ENCODE results near the gene NID2. TPM values are rescaled to one million over a fixed set of nuclear protein-coding genes. Genes with fewer than 3 reads are reported as not detected.

NID2 gene
- total RNA-seq, 1 experiment from 2014 or later, result 3.1 TPM

- Histone ChIP-seq H3K27ac (ENCODE audit: low read length) (no peak overlapping the region), H3K9me3 (ENCODE audit: low read length) (no peaks in the 10 kb centered on the region), H3K9ac (ENCODE audit: low read length) (no peak overlapping the region), H3K27me3 (ENCODE audit: low read length) (no peaks in the 10 kb centered on the region), H3K4me3 (ENCODE audit: low read length) (no peak overlapping the region), H2AFZ (ENCODE audit: low read length) (no peak overlapping the region), H3K4me1 (ENCODE audit: insufficient read depth, low read length) (no peaks in the 10 kb centered on the region), H3K9me2 (replicated peaks; ENCODE audit: low read length) (no peaks in the 10 kb centered on the region), H3K4me2 (ENCODE audit: low read length) (no peak overlapping the region), H3K36me3 (ENCODE audit: low read depth, low read length) (no peaks in the 10 kb centered on the region), H3F3A (ENCODE audit: low read length, unreplicated experiment) (no peaks in the 10 kb centered on the region), H4K20me1 (ENCODE audit: low read length) (no peaks in the 10 kb centered on the region), H3K79me2 (ENCODE audit: low read length) (no peaks in the 10 kb centered on the region)
- intact Hi-C loops (cut with micrococcal nuclease), result loop anchor here (10.0 kb wide), 1 partner anchor 322 kb away; the partner anchor contains the start of gene FRMD6
- CTCF ChIA-PET, result no interaction called here
- ATAC-seq, result no peak
- TF ChIP-seq EZH2phosphoT487 (IDR thresholded peaks at IDR 0.05; ENCODE audit: borderline replicate concordance, low read length) (no peak), EZH2 (IDR thresholded peaks at IDR 0.05; ENCODE audit: low read length, unreplicated experiment) (no peak), CTCF (conservative IDR thresholded peaks at IDR 0.05; ENCODE audit: low read depth, low read length) (no peak)
- DNase-seq, result no peak
- no TSS peak for BruUV-seq (replicated peaks)
- POLR2A ChIA-PET (ENCODE audit: unreplicated experiment), result no interaction called here
Measured at GRCh38 chr14:51977075-51977474, 91.8 kb downstream of the NID2 start.

DNA sequence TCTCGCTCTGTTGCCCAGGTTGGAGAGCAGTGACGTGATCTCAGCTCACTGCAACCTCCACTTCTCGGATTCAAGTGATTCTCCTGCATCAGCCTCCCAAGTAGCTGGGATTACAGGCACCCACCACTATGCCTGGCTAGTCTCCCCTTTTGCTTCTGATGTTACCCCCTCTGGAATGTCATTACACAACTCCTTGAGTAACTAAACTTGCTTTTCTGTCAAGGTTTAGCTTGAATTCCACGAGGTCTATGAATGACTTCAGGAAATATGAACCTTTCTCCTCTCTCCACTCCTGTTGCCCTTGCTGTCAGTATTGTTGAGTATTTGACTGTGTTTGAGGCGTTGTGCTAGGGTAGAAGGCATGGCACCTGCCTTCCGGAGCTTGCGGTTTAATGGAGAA is 96.3 kb downstream of the NID2 start:
- Histone ChIP-seq H3K9ac (ENCODE audit: low read length) (no peak overlapping the region), H3K9me2 (replicated peaks; ENCODE audit: low read length) (no peaks in the 10 kb centered on the region), H2AFZ (ENCODE audit: low read length) (no peak overlapping the region), H4K20me1 (ENCODE audit: low read length) (no peaks in the 10 kb centered on the region), H3F3A (ENCODE audit: low read length, unreplicated experiment) (no peaks in the 10 kb centered on the region), H3K4me2 (ENCODE audit: low read length) (no peak overlapping the region), H3K27me3 (ENCODE audit: low read length) (no peaks in the 10 kb centered on the region), H3K36me3 (ENCODE audit: low read depth, low read length) (no peaks in the 10 kb centered on the region), H3K27ac (ENCODE audit: low read length) (no peak overlapping the region), H3K4me1 (ENCODE audit: insufficient read depth, low read length) (no peaks in the 10 kb centered on the region), H3K9me3 (ENCODE audit: low read length) (no peaks in the 10 kb centered on the region), H3K4me3 (ENCODE audit: low read length) (no peak overlapping the region), H3K79me2 (ENCODE audit: low read length) (no peaks in the 10 kb centered on the region)
- no peak for TF ChIP-seq EZH2phosphoT487 (IDR thresholded peaks at IDR 0.05; ENCODE audit: borderline replicate concordance, low read length)
- no peak for TF ChIP-seq EZH2 (IDR thresholded peaks at IDR 0.05; ENCODE audit: low read length, unreplicated experiment)
- TF ChIP-seq CTCF (conservative IDR thresholded peaks at IDR 0.05; ENCODE audit: low read depth, low read length), result no peak
- CTCF ChIA-PET, result no interaction called here
- ATAC-seq (no peak), DNase-seq (no peak)
- POLR2A ChIA-PET (ENCODE audit: unreplicated experiment), result no interaction called here
- intact Hi-C loops (cut with micrococcal nuclease), result loop anchor here (10.0 kb wide), 1 partner anchor 318 kb away; the partner anchor contains the start of gene FRMD6
- no TSS peak for BruUV-seq (replicated peaks)

GRCh38 chr14:51969852-51970540 is 98.9 kb downstream of the NID2 start:
- H3K27me3 ChIP-seq (ENCODE audit: low read length), result no peaks in the 10 kb centered on the region
- no peaks in the 10 kb centered on the region for H3F3A ChIP-seq (ENCODE audit: low read length, unreplicated experiment)
- ChIA-PET POLR2A (ENCODE audit: unreplicated experiment) (interaction anchor here (0.6 kb wide), 1 partner anchor 231 kb away, joined by 3 read pairs; no protein-coding TSS in a partner anchor), CTCF (no interaction called here)
- no peak overlapping the region for H3K9ac ChIP-seq (ENCODE audit: low read length)
- no peak overlapping the region for H3K4me3 ChIP-seq (ENCODE audit: low read length)
- TF ChIP-seq EZH2phosphoT487 (IDR thresholded peaks at IDR 0.05; ENCODE audit: borderline replicate concordance, low read length), result no peak
- no peak for TF ChIP-seq CTCF (conservative IDR thresholded peaks at IDR 0.05; ENCODE audit: low read depth, low read length)
- no peak for TF ChIP-seq EZH2 (IDR thresholded peaks at IDR 0.05; ENCODE audit: low read length, unreplicated experiment)
- no peaks in the 10 kb centered on the region for H3K9me2 ChIP-seq (replicated peaks; ENCODE audit: low read length)
- no peaks in the 10 kb centered on the region for H3K9me3 ChIP-seq (ENCODE audit: low read length)
- H3K4me1 ChIP-seq (ENCODE audit: insufficient read depth, low read length), result no peaks in the 10 kb centered on the region
- no peaks in the 10 kb centered on the region for H3K36me3 ChIP-seq (ENCODE audit: low read depth, low read length)
- ATAC-seq (no peak), DNase-seq (no peak)
- BruUV-seq (replicated peaks), result no TSS peak
- no peaks in the 10 kb centered on the region for H3K79me2 ChIP-seq (ENCODE audit: low read length)
- no peaks in the 10 kb centered on the region for H4K20me1 ChIP-seq (ENCODE audit: low read length)
- no peak overlapping the region for H2AFZ ChIP-seq (ENCODE audit: low read length)
- no peak overlapping the region for H3K27ac ChIP-seq (ENCODE audit: low read length)
- intact Hi-C loops (cut with micrococcal nuclease), result loop anchor here (10.0 kb wide), 1 partner anchor 315 kb away; the partner anchor contains the start of gene FRMD6
- H3K4me2 ChIP-seq (ENCODE audit: low read length), result no peak overlapping the region

All from PC-3 (cell line).